ENCODE measurements around the gene TANGO2. TPM values are rescaled to one million over a fixed set of nuclear protein-coding genes. Genes with fewer than 3 reads are reported as not detected.

The TANGO2 gene
- total and polyA plus RNA-seq, 9 of the 15 experiments (the other 6 are each of a cell fraction or from before 2014, with no cell fraction given): 15.5 to 94.9 (median 70.1) TPM

GRCh38 chr22:20004464-20004863 lies 16.4 kb upstream of the TANGO2 start (continued):
- TF ChIP-seq ZKSCAN3 (CRISPR knock-in tag; IDR thresholded peaks at IDR 0.05) (no peak), CBX1 (IDR thresholded peaks at IDR 0.05; ENCODE audit: low read depth) (peak; percentile 69; the same call in 1 of the 2 replicates), HDAC2 (IDR thresholded peaks at IDR 0.05) (peak; percentile 83), GTF2E2 (tag; IDR thresholded peaks at IDR 0.05) (0 out of 2 replicates have a peak, but pooled peaks have one; percentile 13), CBX3 (IDR thresholded peaks at IDR 0.05; ENCODE audit: borderline replicate concordance in 1 of 2, low read length in 2 of 2) (peak in 1 of 2 experiments; percentile 96; a peak in 2 of 3 replicates), ARNT (IDR thresholded peaks at IDR 0.05) (peak in 1 of 2 experiments; percentile 35; a peak in 1 of 4 replicates), TAL1 (IDR thresholded peaks at IDR 0.05) (peak; percentile 3; the same call in 1 of the 2 replicates), TCF15 (CRISPR knock-in tag; IDR thresholded peaks at IDR 0.05) (0 out of 2 replicates have a peak, but pooled peaks have one; percentile 18), CHD4 (IDR thresholded peaks at IDR 0.05; ENCODE audit: insufficient read depth, insufficient replicate concordance, low read depth, low read length, poor library complexity, severe bottlenecking) (peak; percentile 60), SP1 (CRISPR knock-in tag; IDR thresholded peaks at IDR 0.05) (no peak), HDGF (IDR thresholded peaks at IDR 0.05) (no peak), ZNF324 (CRISPR knock-in tag; IDR thresholded peaks at IDR 0.05) (peak; percentile 41; the same call in 1 of the 2 replicates), RAD51 (IDR thresholded peaks at IDR 0.05; ENCODE audit: borderline replicate concordance, low read depth) (no peak; the same call in 1 of the 2 replicates)
- TF ChIP-seq, protein P1, sequence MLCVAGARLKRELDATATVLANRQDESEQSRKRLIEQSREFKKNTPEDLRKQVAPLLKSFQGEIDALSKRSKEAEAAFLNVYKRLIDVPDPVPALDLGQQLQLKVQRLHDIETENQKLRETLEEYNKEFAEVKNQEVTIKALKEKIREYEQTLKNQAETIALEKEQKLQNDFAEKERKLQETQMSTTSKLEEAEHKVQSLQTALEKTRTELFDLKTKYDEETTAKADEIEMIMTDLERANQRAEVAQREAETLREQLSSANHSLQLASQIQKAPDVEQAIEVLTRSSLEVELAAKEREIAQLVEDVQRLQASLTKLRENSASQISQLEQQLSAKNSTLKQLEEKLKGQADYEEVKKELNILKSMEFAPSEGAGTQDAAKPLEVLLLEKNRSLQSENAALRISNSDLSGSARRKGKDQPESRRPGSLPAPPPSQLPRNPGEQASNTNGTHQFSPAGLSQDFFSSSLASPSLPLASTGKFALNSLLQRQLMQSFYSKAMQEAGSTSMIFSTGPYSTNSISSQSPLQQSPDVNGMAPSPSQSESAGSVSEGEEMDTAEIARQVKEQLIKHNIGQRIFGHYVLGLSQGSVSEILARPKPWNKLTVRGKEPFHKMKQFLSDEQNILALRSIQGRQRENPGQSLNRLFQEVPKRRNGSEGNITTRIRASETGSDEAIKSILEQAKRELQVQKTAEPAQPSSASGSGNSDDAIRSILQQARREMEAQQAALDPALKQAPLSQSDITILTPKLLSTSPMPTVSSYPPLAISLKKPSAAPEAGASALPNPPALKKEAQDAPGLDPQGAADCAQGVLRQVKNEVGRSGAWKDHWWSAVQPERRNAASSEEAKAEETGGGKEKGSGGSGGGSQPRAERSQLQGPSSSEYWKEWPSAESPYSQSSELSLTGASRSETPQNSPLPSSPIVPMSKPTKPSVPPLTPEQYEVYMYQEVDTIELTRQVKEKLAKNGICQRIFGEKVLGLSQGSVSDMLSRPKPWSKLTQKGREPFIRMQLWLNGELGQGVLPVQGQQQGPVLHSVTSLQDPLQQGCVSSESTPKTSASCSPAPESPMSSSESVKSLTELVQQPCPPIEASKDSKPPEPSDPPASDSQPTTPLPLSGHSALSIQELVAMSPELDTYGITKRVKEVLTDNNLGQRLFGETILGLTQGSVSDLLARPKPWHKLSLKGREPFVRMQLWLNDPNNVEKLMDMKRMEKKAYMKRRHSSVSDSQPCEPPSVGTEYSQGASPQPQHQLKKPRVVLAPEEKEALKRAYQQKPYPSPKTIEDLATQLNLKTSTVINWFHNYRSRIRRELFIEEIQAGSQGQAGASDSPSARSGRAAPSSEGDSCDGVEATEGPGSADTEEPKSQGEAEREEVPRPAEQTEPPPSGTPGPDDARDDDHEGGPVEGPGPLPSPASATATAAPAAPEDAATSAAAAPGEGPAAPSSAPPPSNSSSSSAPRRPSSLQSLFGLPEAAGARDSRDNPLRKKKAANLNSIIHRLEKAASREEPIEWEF (CRISPR knock-in tag; IDR thresholded peaks at IDR 0.05): 0 out of 2 replicates have a peak, but pooled peaks have one; percentile 27

All from K562 (cell line).